CD1c-positive myeloid dendritic cell (primary cell): ENCODE data around the gene COMMD1.
A peak's percentile ranks its signal among the peaks of the same experiment; 100 is the strongest.
"Not testable (repeated sequence)": the region's sequence is repeated elsewhere in the genome, so short reads cannot be mapped to it uniquely, and the experiment has no call there.

Experiments used
- DNase-seq: peaks from one replicate; pipeline ENCODE4 v3.0.0-alpha.2; 2016; ENCODE audit errors: extremely low spot score

Gene COMMD1

GRCh38 chr2:61924895-61925663 is 19.6 kb downstream of the COMMD1 start:
- no peak for DNase-seq

GRCh38 chr2:61926531-61927477 is 21.3 kb downstream of the COMMD1 start:
- no peak for DNase-seq

GRCh38 chr2:61928826-61929461 is 23.5 kb downstream of the COMMD1 start:
- no peak for DNase-seq

- no peak for DNase-seq
Measured at GRCh38 chr2:61937098-61937497, 31.6 kb downstream of the COMMD1 start.

- DNase-seq = no peak
Measured at GRCh38 chr2:61937886-61938285, 32.4 kb downstream of the COMMD1 start.

GRCh38 chr2:61938511-61938910 is 33.0 kb downstream of the COMMD1 start:
- DNase-seq = no peak

GRCh38 chr2:61943251-61943650 is 37.8 kb downstream of the COMMD1 start:
- DNase-seq = peak; percentile 39

GRCh38 chr2:61946666-61947065 is 41.2 kb downstream of the COMMD1 start:
- no peak for DNase-seq

GRCh38 chr2:61948661-61949457 is 43.4 kb downstream of the COMMD1 start:
- no peak for DNase-seq

GRCh38 chr2:61949458-61949713 is 43.9 kb downstream of the COMMD1 start:
- DNase-seq = no peak

GRCh38 chr2:61949714-61950560 is 44.5 kb downstream of the COMMD1 start:
- DNase-seq = peak; percentile 24

- peak; percentile 73 for DNase-seq
Measured at GRCh38 chr2:61950571-61951315, 45.3 kb downstream of the COMMD1 start.

- no peak for DNase-seq
Measured at GRCh38 chr2:61951881-61952280, 46.4 kb downstream of the COMMD1 start.

GRCh38 chr2:61952288-61952687 is 46.8 kb downstream of the COMMD1 start:
- no peak for DNase-seq

GRCh38 chr2:61954856-61955255 is 49.4 kb downstream of the COMMD1 start:
- DNase-seq = not testable (repeated sequence)

- no peak for DNase-seq
Measured at GRCh38 chr2:61959381-61960293, 54.2 kb downstream of the COMMD1 start.

- DNase-seq = no peak
Measured at GRCh38 chr2:61961231-61961901, 55.9 kb downstream of the COMMD1 start.
